ENCODE results near the gene ZNF598. TPM values are rescaled to one million over a fixed set of nuclear protein-coding genes. Genes with fewer than 3 reads are reported as not detected.
A peak's percentile ranks its signal among the peaks of the same experiment; 100 is the strongest.

ZNF598 gene
- polyA plus RNA-seq, 1 of the 3 experiments (the other 2 are of a cell fraction): 47.8 TPM

GRCh38 chr16:2006317-2006716 is 3.3 kb downstream of the ZNF598 start:
- no peak for DNase-seq
- Histone ChIP-seq H3K4me2 (no peak overlapping the region), H3K9ac (no peak overlapping the region), H3K4me1 (ENCODE audit: control insufficient read depth in 1 of 2, insufficient read depth in 2 of 2, low read depth in 1 of 2, low read length in 1 of 2) (peaks cover 24 to 61% of the 10 kb centered on the region in 2 experiments; a peak in 3 of 4 replicates), H3K9me3 (no peaks in the 10 kb centered on the region), H3F3A (replicated peaks; ENCODE audit: insufficient read depth) (peaks cover 15% of the 10 kb centered on the region), H4K20me1 (ENCODE audit: insufficient read depth) (peaks cover 73% of the 10 kb centered on the region), H3K4me3 (ENCODE audit: low read depth in 2 of 2, low read length in 1 of 2) (no peak overlapping the region), H3K79me2 (ENCODE audit: insufficient read depth) (peaks cover 86% of the 10 kb centered on the region), H2AFZ (ENCODE audit: low read depth) (no peak overlapping the region), H3K27ac (ENCODE audit: low read depth in 2 of 2, low read length in 1 of 2) (no peak overlapping the region; a peak in 1 of 4 replicates), H3K36me3 (replicated peaks in 1 of 2; ENCODE audit: control insufficient read depth in 1 of 2, insufficient read depth in 2 of 2, low read length in 1 of 2) (peaks cover 3 to 28% of the 10 kb centered on the region in 2 experiments), H3K9me2 (no peaks in the 10 kb centered on the region), H3K27me3 (ENCODE audit: insufficient read depth) (no peaks in the 10 kb centered on the region)
- WGBS (ENCODE audit: low lambda C conversion rate): 97% methylated on average over 4 of the region's 8 CpGs
- ChIA-PET CTCF (interaction anchor here (4.1 kb wide), 1 partner anchor 148 kb away, joined by 26 read pairs; the partner anchor contains the start of gene TRAF7), POLR2A (no interaction called here)
- no peak for TF ChIP-seq ZBTB33 (IDR thresholded peaks at IDR 0.05; ENCODE audit: borderline replicate concordance, low read depth)
- TF ChIP-seq, protein P1, sequence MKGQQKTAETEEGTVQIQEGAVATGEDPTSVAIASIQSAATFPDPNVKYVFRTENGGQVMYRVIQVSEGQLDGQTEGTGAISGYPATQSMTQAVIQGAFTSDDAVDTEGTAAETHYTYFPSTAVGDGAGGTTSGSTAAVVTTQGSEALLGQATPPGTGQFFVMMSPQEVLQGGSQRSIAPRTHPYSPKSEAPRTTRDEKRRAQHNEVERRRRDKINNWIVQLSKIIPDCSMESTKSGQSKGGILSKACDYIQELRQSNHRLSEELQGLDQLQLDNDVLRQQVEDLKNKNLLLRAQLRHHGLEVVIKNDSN (IDR thresholded peaks at IDR 0.05; ENCODE audit: borderline replicate concordance, low read depth): no peak
- no peak for TF ChIP-seq GATA2 (CRISPR knock-in tag; IDR thresholded peaks at IDR 0.05)
- TF ChIP-seq, protein P2, sequence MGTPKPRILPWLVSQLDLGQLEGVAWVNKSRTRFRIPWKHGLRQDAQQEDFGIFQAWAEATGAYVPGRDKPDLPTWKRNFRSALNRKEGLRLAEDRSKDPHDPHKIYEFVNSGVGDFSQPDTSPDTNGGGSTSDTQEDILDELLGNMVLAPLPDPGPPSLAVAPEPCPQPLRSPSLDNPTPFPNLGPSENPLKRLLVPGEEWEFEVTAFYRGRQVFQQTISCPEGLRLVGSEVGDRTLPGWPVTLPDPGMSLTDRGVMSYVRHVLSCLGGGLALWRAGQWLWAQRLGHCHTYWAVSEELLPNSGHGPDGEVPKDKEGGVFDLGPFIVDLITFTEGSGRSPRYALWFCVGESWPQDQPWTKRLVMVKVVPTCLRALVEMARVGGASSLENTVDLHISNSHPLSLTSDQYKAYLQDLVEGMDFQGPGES (IDR thresholded peaks at IDR 0.05; ENCODE audit: low read depth, low read length): no peak
- TF ChIP-seq JUND (IDR thresholded peaks at IDR 0.05): no peak
- TF ChIP-seq MXI1 (IDR thresholded peaks at IDR 0.05; ENCODE audit: low read depth, low read length): no peak
- TF ChIP-seq RAD21 (IDR thresholded peaks at IDR 0.05; ENCODE audit: low read length): no peak
- no peak for TF ChIP-seq NRF1 (IDR thresholded peaks at IDR 0.05; ENCODE audit: low read depth, low read length)
- no peak for TF ChIP-seq FOXJ3 (CRISPR knock-in tag; IDR thresholded peaks at IDR 0.05)

DNA sequence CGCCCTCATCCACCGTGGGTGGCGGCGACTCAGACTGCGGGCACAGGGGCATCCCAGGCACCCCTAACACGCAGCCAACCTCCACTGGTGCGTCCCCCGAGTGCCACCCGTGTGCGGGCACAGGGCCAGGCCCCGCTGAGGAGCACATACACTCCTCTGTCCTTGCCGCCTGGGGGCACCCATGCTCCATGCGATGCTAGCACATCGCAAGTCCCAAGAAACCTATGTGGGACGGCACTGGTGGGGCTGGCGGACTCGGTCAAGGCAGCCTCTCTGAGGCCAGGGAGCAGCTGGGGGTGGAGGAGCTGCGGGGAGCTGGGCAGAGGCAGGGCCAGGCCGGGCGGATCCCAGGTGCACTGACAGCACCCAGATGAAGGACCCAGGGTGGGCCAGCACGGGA is 4.0 kb downstream of the ZNF598 start:
- 83% methylated on average over 16 of the region's 21 CpGs for WGBS (ENCODE audit: low lambda C conversion rate)
- POLR2A ChIA-PET: interaction anchor here (0.9 kb wide), 1 partner anchor 41 kb away, joined by 4 read pairs; the partner anchor contains the start of gene RPS2
- no peaks in the 10 kb centered on the region for H3K9me2 ChIP-seq

More for the DNA sequence above, 4.0 kb downstream of the ZNF598 start:
- no peak overlapping the region for H2AFZ ChIP-seq (ENCODE audit: low read depth)
- no peak for DNase-seq
- H3F3A ChIP-seq (replicated peaks; ENCODE audit: insufficient read depth): peaks cover 15% of the 10 kb centered on the region
- no peaks in the 10 kb centered on the region for H3K9me3 ChIP-seq
- no peak overlapping the region for H3K4me2 ChIP-seq
- H3K9ac ChIP-seq: no peak overlapping the region
- H4K20me1 ChIP-seq (ENCODE audit: insufficient read depth): peaks cover 73% of the 10 kb centered on the region
- CTCF ChIA-PET: interaction anchor here (2.9 to 4.1 kb wide), 5 partner anchors 16 to 148 kb away, joined by 19 to 108 read pairs (median 26); partner anchors contain the start of genes GFER, NOXO1, NTHL1 and SYNGR3
- H3K36me3 ChIP-seq (replicated peaks in 1 of 2; ENCODE audit: control insufficient read depth in 1 of 2, insufficient read depth in 2 of 2, low read length in 1 of 2): peaks cover 3 to 35% of the 10 kb centered on the region in 2 experiments
- no peak overlapping the region; a peak in 1 of 4 replicates for H3K4me3 ChIP-seq (ENCODE audit: low read depth in 2 of 2, low read length in 1 of 2)
- H3K27me3 ChIP-seq (ENCODE audit: insufficient read depth): no peaks in the 10 kb centered on the region
- TF ChIP-seq, protein P2 (IDR thresholded peaks at IDR 0.05; ENCODE audit: low read depth, low read length): no peak
- no peak for TF ChIP-seq RFX5 (IDR thresholded peaks at IDR 0.05; ENCODE audit: low read length)
- H3K27ac ChIP-seq (ENCODE audit: low read depth in 2 of 2, low read length in 1 of 2): peak overlapping the region in 1 of 2 experiments; percentile 25; a peak in 1 of 4 replicates
- H3K4me1 ChIP-seq (ENCODE audit: control insufficient read depth in 1 of 2, insufficient read depth in 2 of 2, low read depth in 1 of 2, low read length in 1 of 2): peaks cover 24 to 60% of the 10 kb centered on the region in 2 experiments; a peak in 3 of 4 replicates
- H3K79me2 ChIP-seq (ENCODE audit: insufficient read depth): peaks cover 85% of the 10 kb centered on the region

Measured in SK-N-SH (cell line).